Epidermal melanocyte (primary cell): Measurements from ENCODE around the gene COL21A1.
"Not testable (repeated sequence)": the region's sequence is repeated elsewhere in the genome, so short reads cannot be mapped to it uniquely, and the experiment has no call there.

Experiments used
- DNase-seq: peaks from one replicate; pipeline ENCODE4 v3.0.0; 2011; ENCODE audit warnings: low spot score; ENCODE audit not compliant: insufficient read length

The COL21A1 gene

GRCh38 chr6:56017198-56017597, 230.2 kb downstream of the COL21A1 start:
- no peak for DNase-seq

GRCh38 chr6:56014039-56014438, 233.3 kb downstream of the COL21A1 start:
- not testable (repeated sequence) for DNase-seq

- no peak for DNase-seq
Observed at GRCh38 chr6:56009636-56010035, 237.7 kb downstream of the COL21A1 start.
